Measurements from ENCODE around the gene DAAM2. TPM values are rescaled to one million over a fixed set of nuclear protein-coding genes. Genes with fewer than 3 reads are reported as not detected.

DAAM2 gene
- total RNA-seq, 4 donors from 2014 or later, result 36.5 to 154 (median 54.1) TPM

DNA sequence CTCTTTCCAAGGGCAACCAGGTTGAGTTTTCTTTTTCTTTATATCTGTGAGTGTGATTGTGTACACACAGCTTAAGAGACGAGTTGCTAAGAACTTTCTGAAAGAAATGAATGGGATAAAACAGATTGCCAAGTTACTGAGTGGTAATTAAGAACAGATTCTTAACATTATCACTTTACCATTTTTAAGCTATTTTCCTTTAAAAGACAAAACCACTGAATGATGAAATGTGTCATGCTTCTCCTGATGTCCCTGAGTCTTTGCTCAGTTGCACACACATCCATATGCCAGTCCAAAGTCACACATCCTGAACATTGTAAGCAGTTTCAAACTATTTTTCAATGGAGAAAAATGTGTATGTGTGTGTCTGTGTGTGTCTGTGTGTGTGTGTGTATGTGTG is 5.5 kb upstream of the DAAM2 start:
- TF ChIP-seq CTCF (IDR thresholded peaks at IDR 0.05), result no peak
- ATAC-seq (ENCODE audit: low FRiP score) (no peak), DNase-seq (ENCODE audit: low spot score) (no peak)

DNA sequence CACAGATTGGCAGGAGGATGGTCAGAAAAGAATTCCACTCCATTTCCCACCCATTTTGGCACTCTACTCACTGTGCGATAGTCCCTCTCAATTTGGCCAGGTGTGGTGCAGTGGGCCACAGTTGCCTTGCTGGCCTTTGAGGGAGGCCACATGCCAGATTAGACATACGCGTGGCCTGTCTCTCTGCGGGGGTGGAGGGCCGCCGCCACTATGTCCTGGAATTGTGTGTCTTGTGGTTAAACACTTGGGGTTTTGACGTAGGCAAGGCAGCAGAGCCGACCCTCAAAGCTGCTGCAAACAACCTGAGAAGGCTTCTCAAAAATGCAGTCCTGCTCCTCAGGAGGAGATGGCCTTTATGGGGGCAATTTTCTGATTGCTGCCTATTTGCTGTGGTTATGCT is 4.9 kb upstream of the DAAM2 start:
- DNase-seq (ENCODE audit: low spot score) (no peak), ATAC-seq (ENCODE audit: low FRiP score) (no peak)
- no peak for TF ChIP-seq CTCF (IDR thresholded peaks at IDR 0.05)

DNA sequence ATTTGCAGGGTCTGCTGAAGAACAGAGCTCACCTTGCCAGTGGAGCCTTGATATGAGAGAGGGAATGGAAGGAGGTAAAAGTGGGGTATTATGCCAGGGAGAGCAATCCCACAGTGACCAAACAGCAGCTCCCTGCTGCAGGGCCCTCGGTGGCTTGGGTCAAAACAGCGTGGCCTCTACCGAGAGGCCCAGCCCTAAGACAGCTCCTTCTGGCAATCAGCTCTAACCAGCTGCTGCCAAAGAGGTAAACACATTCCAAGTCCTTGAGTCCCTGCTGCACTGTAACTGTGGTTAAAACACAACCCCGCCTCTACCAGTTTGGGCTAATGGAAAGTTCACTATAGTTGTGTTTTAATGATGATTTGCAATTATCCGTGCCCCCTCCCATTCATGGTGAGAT is 1.4 kb upstream of the DAAM2 start:
- no peak for TF ChIP-seq CTCF (IDR thresholded peaks at IDR 0.05)
- no peak for ATAC-seq (ENCODE audit: low FRiP score)
- no peak for DNase-seq (ENCODE audit: low spot score)

DNA sequence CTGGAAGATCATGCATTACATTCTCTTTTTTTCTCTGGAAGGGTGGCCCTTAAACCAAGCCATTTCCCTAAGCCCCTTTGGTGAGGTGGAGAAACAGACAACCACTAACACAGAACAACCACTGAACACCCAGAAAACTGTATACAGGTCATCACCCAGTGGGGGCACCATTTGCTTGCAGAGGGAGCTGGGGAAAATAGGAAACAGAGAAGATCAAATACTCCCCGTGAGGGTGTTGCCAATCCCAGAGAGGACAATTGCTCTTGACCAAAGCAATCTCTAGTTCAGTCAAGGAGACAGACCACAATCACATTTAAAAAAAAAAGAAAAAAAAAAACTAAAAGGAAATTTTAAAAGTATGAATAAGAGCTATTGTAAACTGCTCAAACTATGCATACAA is 865 bp upstream of the DAAM2 start:
- ATAC-seq (ENCODE audit: low FRiP score), result no peak
- no peak for DNase-seq (ENCODE audit: low spot score)
- no peak for TF ChIP-seq CTCF (IDR thresholded peaks at IDR 0.05)

DNA sequence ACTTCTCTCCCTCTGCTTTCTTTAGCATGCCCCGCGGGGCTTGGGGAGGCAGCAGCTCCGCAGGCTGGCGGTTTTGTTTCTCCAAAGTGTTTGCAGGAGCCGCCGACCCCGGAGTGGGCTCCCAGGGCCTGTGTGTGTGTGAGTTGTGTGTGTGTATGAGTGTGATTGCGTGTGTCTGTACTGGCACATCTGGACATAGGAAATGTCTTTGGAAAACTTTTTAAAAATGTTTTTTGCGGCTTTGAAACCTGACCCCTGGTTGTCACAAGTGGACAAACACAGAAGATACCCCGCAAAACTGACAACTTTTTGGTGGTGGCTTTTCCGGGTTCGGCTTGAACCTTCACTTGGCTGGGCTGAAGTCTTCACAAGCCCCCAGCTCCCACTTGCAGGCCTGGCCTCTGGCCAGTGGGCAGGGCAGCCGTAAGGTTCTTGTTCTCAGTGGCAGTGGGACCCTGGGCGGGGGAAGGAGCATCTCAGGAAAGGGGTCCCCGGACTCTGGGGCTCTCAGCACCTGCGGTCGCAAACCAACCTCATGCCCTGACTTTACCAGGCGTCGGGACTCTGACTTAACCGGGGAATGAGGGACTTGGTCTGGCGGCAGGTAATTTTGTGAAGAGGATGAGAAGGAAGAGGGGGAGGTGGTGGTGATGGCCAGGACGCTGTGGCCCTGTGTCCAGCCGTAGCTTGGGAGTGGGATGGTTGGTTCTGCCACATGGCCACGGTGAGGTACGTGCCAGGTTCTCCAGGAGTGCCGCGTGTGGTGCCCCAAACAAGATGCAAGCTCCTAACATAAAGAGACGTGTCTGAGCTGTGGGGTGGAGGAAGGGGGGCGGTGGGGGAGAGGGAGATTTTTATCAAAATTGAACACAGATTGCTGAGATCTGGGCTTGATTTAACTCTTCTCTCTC is 619 bp downstream of the DAAM2 start:
- ATAC-seq (ENCODE audit: low FRiP score) (peak; percentile 17), DNase-seq (ENCODE audit: low spot score) (no peak)

GRCh38 chr6:39793516-39793915 is 1.3 kb downstream of the DAAM2 start:
- DNase-seq (ENCODE audit: low spot score), result no peak
- no peak for TF ChIP-seq CTCF (IDR thresholded peaks at IDR 0.05)
- ATAC-seq (ENCODE audit: low FRiP score), result no peak

More for the DNA sequence above, 619 bp downstream of the DAAM2 start:
- TF ChIP-seq CTCF (IDR thresholded peaks at IDR 0.05), result no peak

GRCh38 chr6:39794231-39794630 is 2.1 kb downstream of the DAAM2 start:
- no peak for ATAC-seq (ENCODE audit: low FRiP score)
- DNase-seq (ENCODE audit: low spot score), result no peak
- TF ChIP-seq CTCF (IDR thresholded peaks at IDR 0.05), result no peak

Measured in omental fat pad (tissue), 4 donors.